ENCODE measurements around the gene STN1.

- TF ChIP-seq TAF1 (IDR thresholded peaks at IDR 0.05; ENCODE audit: low read depth, low read length) (no peak), EZH2 (IDR thresholded peaks at IDR 0.05; ENCODE audit: low read depth, low read length, severe bottlenecking) (no peak)
- TF ChIP-seq, protein P1, sequence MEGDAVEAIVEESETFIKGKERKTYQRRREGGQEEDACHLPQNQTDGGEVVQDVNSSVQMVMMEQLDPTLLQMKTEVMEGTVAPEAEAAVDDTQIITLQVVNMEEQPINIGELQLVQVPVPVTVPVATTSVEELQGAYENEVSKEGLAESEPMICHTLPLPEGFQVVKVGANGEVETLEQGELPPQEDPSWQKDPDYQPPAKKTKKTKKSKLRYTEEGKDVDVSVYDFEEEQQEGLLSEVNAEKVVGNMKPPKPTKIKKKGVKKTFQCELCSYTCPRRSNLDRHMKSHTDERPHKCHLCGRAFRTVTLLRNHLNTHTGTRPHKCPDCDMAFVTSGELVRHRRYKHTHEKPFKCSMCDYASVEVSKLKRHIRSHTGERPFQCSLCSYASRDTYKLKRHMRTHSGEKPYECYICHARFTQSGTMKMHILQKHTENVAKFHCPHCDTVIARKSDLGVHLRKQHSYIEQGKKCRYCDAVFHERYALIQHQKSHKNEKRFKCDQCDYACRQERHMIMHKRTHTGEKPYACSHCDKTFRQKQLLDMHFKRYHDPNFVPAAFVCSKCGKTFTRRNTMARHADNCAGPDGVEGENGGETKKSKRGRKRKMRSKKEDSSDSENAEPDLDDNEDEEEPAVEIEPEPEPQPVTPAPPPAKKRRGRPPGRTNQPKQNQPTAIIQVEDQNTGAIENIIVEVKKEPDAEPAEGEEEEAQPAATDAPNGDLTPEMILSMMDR (IDR thresholded peaks at IDR 0.05; ENCODE audit: control extremely low read depth in 1 of 3, insufficient read depth in 1 of 3, low read depth in 1 of 3, low read length in 3 of 3): no peak
These were observed 38.2 kb downstream of the STN1 start for GRCh38 chr10:103879831-103880230.

Data from H1 (cell line).